ENCODE results near the gene FBXL14.
A peak's percentile ranks its signal among the peaks of the same experiment; 100 is the strongest.

The FBXL14 gene

GRCh38 chr12:1552911-1553491 is 41.4 kb downstream of the FBXL14 start:
- H3K4me3 ChIP-seq (ENCODE audit: low read depth, low read length): no peak overlapping the region
- in situ Hi-C loops (cut with HindIII; ENCODE audit: low sequenced_read_pairs): no loop called here
- TF ChIP-seq CTCF (IDR thresholded peaks at IDR 0.05; ENCODE audit: low read depth, low read length, missing control alignments): no peak
- no peak for DNase-seq (ENCODE audit: low read depth)

GRCh38 chr12:1552171-1552570 is 42.2 kb downstream of the FBXL14 start:
- in situ Hi-C loops (cut with HindIII; ENCODE audit: low sequenced_read_pairs): no loop called here
- no peak overlapping the region for H3K4me3 ChIP-seq (ENCODE audit: low read depth, low read length)
- DNase-seq (ENCODE audit: low read depth): no peak
- no peak for TF ChIP-seq CTCF (IDR thresholded peaks at IDR 0.05; ENCODE audit: low read depth, low read length, missing control alignments)

GRCh38 chr12:1551496-1551895 is 42.9 kb downstream of the FBXL14 start:
- DNase-seq (ENCODE audit: low read depth): no peak
- in situ Hi-C loops (cut with HindIII; ENCODE audit: low sequenced_read_pairs): no loop called here
- no peak overlapping the region for H3K4me3 ChIP-seq (ENCODE audit: low read depth, low read length)
- TF ChIP-seq CTCF (IDR thresholded peaks at IDR 0.05; ENCODE audit: low read depth, low read length, missing control alignments): no peak

GRCh38 chr12:1546931-1547640 is 47.3 kb downstream of the FBXL14 start:
- TF ChIP-seq CTCF (IDR thresholded peaks at IDR 0.05; ENCODE audit: low read depth, low read length, missing control alignments): no peak
- in situ Hi-C loops (cut with HindIII; ENCODE audit: low sequenced_read_pairs): no loop called here
- H3K4me3 ChIP-seq (ENCODE audit: low read depth, low read length): no peak overlapping the region
- no peak for DNase-seq (ENCODE audit: low read depth)

- in situ Hi-C loops (cut with HindIII; ENCODE audit: low sequenced_read_pairs): no loop called here
- no peak overlapping the region for H3K4me3 ChIP-seq (ENCODE audit: low read depth, low read length)
- no peak for DNase-seq (ENCODE audit: low read depth)
These were observed 49.2 kb downstream of the FBXL14 start for GRCh38 chr12:1544996-1545700.

GRCh38 chr12:1542599-1542998 is 51.8 kb downstream of the FBXL14 start:
- H3K4me3 ChIP-seq (ENCODE audit: low read depth, low read length): no peak overlapping the region
- in situ Hi-C loops (cut with HindIII; ENCODE audit: low sequenced_read_pairs): no loop called here
- DNase-seq (ENCODE audit: low read depth): no peak
- no peak for TF ChIP-seq CTCF (IDR thresholded peaks at IDR 0.05; ENCODE audit: low read depth, low read length, missing control alignments)

More at GRCh38 chr12:1544996-1545700, 49.2 kb downstream of the FBXL14 start:
- peak; percentile 50 for TF ChIP-seq CTCF (IDR thresholded peaks at IDR 0.05; ENCODE audit: low read depth, low read length, missing control alignments)
